HUES48 (cell line): ENCODE measurements around the gene NTN1.

Experiments
- H3K27ac ChIP-seq: one replicate; pipeline ENCODE4 v1.7.0; 2013; ENCODE audit warnings: low read depth, low read length, inconsistent platforms
- H3K27me3 ChIP-seq: 2 replicates; pipeline ENCODE4 v1.6.1; 2013; ENCODE audit warnings: mild to moderate bottlenecking, low read length; ENCODE audit not compliant: control insufficient read depth, insufficient read depth
- H3K36me3 ChIP-seq: 2 replicates; pipeline ENCODE4 v1.6.1; 2013; ENCODE audit warnings: low read length; ENCODE audit not compliant: control insufficient read depth, insufficient read depth
- H3K4me1 ChIP-seq: 2 replicates; pipeline ENCODE4 v1.6.1; 2013; ENCODE audit warnings: mild to moderate bottlenecking, low read length; ENCODE audit not compliant: control insufficient read depth, insufficient read depth
- H3K4me3 ChIP-seq: 2 replicates; pipeline ENCODE4 v1.5.1; 2013; ENCODE audit warnings: mild to moderate bottlenecking, low read depth, low read length
- H3K9ac ChIP-seq: 2 replicates; pipeline ENCODE4 v1.6.1; 2013; ENCODE audit warnings: mild to moderate bottlenecking, low read depth, low read length, moderate library complexity
- H3K9me3 ChIP-seq: 2 replicates; pipeline ENCODE4 v1.6.1; 2013; ENCODE audit warnings: low read length; ENCODE audit not compliant: control insufficient read depth, insufficient read depth

NTN1 gene

GRCh38 chr17:9221922-9222180 lies 200.5 kb downstream of the NTN1 start:
- Histone ChIP-seq H3K36me3 (no peaks in the 10 kb centered on the region), H3K27ac (no peak overlapping the region), H3K9me3 (no peaks in the 10 kb centered on the region), H3K4me1 (peaks cover 18% of the 10 kb centered on the region), H3K9ac (no peak overlapping the region), H3K4me3 (no peak overlapping the region), H3K27me3 (no peaks in the 10 kb centered on the region)

DNA sequence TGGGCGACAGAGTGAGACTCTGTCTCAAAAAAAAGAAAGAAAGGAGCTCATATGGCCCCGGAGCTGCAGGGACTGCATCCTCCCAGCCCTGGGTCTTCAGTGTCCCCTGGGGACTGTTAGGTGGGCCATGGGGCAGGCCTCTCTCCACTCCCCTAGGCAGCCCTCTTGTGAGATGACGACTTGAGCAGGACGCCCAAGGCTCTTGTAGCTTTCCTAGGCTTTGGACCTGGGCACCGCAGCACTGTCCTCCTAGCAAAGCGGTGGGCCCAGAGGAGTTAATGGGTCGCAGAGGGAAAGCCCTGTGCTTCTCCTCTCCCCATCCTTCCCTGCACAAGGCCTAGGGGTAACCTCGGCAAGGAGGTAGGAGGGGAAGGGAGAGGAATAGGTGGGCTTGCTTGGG lies 202.2 kb downstream of the NTN1 start:
- Histone ChIP-seq H3K36me3 (no peaks in the 10 kb centered on the region), H3K27me3 (no peaks in the 10 kb centered on the region), H3K9ac (no peak overlapping the region), H3K4me1 (peaks cover 15% of the 10 kb centered on the region; the same call in 1 of the 2 replicates), H3K4me3 (no peak overlapping the region), H3K9me3 (no peaks in the 10 kb centered on the region), H3K27ac (no peak overlapping the region)

GRCh38 chr17:9224485-9224884 lies 203.2 kb downstream of the NTN1 start:
- H3K4me1 ChIP-seq = peaks cover 15% of the 10 kb centered on the region; the same call in 1 of the 2 replicates
- no peak overlapping the region for H3K27ac ChIP-seq
- H3K4me3 ChIP-seq = no peak overlapping the region
- no peak overlapping the region for H3K9ac ChIP-seq
- H3K9me3 ChIP-seq = no peaks in the 10 kb centered on the region
- no peaks in the 10 kb centered on the region for H3K36me3 ChIP-seq
- H3K27me3 ChIP-seq = no peaks in the 10 kb centered on the region

DNA sequence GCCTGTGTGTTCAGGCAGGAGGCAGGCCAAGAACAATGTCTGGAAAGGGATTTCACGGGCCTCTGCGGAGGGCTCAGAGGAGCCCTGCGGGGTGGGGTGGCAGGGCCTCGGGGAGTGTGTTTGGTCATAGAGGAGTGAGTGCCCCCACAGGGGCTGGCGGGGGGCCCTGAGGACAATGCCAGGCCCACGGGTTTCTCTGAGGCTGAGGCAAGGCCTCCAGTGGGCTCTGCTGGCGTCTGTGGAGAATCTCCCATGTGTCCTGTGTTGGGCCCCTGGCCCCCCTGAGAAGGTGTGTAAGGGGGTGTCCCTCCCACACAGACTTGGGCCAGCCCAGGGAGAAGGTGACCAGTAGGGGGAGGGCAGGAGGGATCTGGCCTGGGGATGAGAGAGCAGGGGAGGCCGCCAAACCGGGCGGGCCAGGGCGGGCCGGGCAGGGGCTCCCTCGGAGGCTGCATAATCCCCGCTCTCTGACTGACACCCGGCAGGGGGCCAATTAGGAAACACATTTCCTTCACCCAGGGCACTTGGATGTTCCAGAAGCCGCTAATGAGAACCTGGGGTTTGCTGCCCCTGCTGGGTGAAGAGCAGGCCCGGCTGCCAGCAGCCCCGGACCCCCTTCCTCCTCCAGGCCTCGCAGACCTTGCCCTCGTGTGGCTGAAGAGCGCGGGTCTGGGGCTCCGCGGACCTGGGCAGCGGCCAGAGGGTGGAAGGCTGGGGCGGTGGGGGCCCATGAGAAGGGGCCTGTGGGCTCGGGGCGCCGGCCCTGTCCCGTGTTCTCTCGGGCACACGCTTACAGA lies 204.2 kb downstream of the NTN1 start:
- no peak overlapping the region for H3K9ac ChIP-seq
- H3K27me3 ChIP-seq = no peaks in the 10 kb centered on the region
- no peak overlapping the region for H3K4me3 ChIP-seq
- H3K9me3 ChIP-seq = no peaks in the 10 kb centered on the region
- no peaks in the 10 kb centered on the region for H3K36me3 ChIP-seq
- H3K27ac ChIP-seq = no peak overlapping the region
- peaks cover 8% of the 10 kb centered on the region; the same call in 1 of the 2 replicates for H3K4me1 ChIP-seq

- Histone ChIP-seq H3K9me3 (no peaks in the 10 kb centered on the region), H3K27me3 (no peaks in the 10 kb centered on the region), H3K9ac (no peak overlapping the region), H3K36me3 (no peaks in the 10 kb centered on the region), H3K4me3 (no peak overlapping the region), H3K4me1 (peaks cover 4% of the 10 kb centered on the region; the same call in 1 of the 2 replicates), H3K27ac (no peak overlapping the region)
Observed at GRCh38 chr17:9226130-9226793, 205.0 kb downstream of the NTN1 start.

- Histone ChIP-seq H3K36me3 (no peaks in the 10 kb centered on the region), H3K27me3 (no peaks in the 10 kb centered on the region), H3K4me3 (no peak overlapping the region), H3K27ac (no peak overlapping the region), H3K9me3 (no peaks in the 10 kb centered on the region), H3K9ac (no peak overlapping the region), H3K4me1 (no peaks in the 10 kb centered on the region; the same call in 1 of the 2 replicates)
Observed at GRCh38 chr17:9226794-9227135, 205.5 kb downstream of the NTN1 start.

- Histone ChIP-seq H3K4me1 (no peaks in the 10 kb centered on the region; the same call in 1 of the 2 replicates), H3K36me3 (no peaks in the 10 kb centered on the region), H3K27me3 (no peaks in the 10 kb centered on the region), H3K9ac (no peak overlapping the region), H3K27ac (no peak overlapping the region), H3K9me3 (no peaks in the 10 kb centered on the region), H3K4me3 (no peak overlapping the region)
Observed at GRCh38 chr17:9227819-9228407, 206.6 kb downstream of the NTN1 start.

- H3K4me3 ChIP-seq = no peak overlapping the region
- H3K9ac ChIP-seq = no peak overlapping the region
Observed at GRCh38 chr17:9228408-9229159, 207.3 kb downstream of the NTN1 start.

GRCh38 chr17:9229160-9229825 lies 208.0 kb downstream of the NTN1 start:
- Histone ChIP-seq H3K4me3 (no peak overlapping the region), H3K36me3 (no peaks in the 10 kb centered on the region), H3K9ac (no peak overlapping the region), H3K9me3 (no peaks in the 10 kb centered on the region), H3K27ac (no peak overlapping the region), H3K4me1 (no peaks in the 10 kb centered on the region; the same call in 1 of the 2 replicates), H3K27me3 (no peaks in the 10 kb centered on the region)

More at GRCh38 chr17:9228408-9229159, 207.3 kb downstream of the NTN1 start:
- Histone ChIP-seq H3K36me3 (no peaks in the 10 kb centered on the region), H3K4me1 (no peaks in the 10 kb centered on the region; the same call in 1 of the 2 replicates), H3K9me3 (no peaks in the 10 kb centered on the region), H3K27ac (no peak overlapping the region), H3K27me3 (no peaks in the 10 kb centered on the region)

DNA sequence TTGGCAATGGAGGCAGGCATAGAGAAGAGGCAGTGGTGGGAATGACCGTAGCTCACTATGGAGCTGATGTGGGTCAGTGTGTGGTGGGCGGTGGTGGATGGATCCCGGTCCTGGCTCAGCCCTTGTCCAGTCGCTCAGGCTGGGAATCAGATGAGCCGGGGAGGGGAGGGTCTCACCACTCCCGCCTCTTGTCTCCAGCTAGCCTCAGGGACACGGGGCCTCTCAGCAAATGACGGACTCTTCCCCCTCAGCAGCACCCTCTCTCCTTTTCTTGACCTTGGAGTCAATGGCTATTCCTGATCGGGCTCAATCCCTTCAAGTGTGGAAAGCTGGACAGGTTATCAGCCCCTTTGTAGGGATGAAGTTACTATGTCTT lies 208.5 kb downstream of the NTN1 start:
- H3K36me3 ChIP-seq = no peaks in the 10 kb centered on the region
- H3K9me3 ChIP-seq = no peaks in the 10 kb centered on the region
- no peak overlapping the region for H3K9ac ChIP-seq
- no peaks in the 10 kb centered on the region for H3K27me3 ChIP-seq
- no peaks in the 10 kb centered on the region; the same call in 1 of the 2 replicates for H3K4me1 ChIP-seq
- no peak overlapping the region for H3K27ac ChIP-seq
- no peak overlapping the region for H3K4me3 ChIP-seq
